Left ventricle myocardium superior (tissue), 1 donor: ENCODE results near the gene PIP5K1A. TPM values are rescaled to one million over a fixed set of nuclear protein-coding genes. Genes with fewer than 3 reads are reported as not detected.
"Not testable (repeated sequence)": the region's sequence is repeated elsewhere in the genome, so short reads cannot be mapped to it uniquely, and the experiment has no call there.

Experiments
- ATAC-seq: fragments of 200-7000 bp; cut with Tn5 transposase; one replicate; pipeline ENCODE4 v1.9.1; 2020; ENCODE audit warnings: mild to moderate bottlenecking, moderate library complexity
- DNase-seq: peaks from one replicate; pipeline ENCODE4 v3.0.0-alpha.2; 2020
- intact Hi-C: fragments of 100-400 bp; cut with micrococcal nuclease; formaldehyde crosslinking; loops from one replicate; pipeline ENCODE4 v1.11.0; 2022
- total RNA-seq: library from RNA; stranded (reverse); fragmentation: NEBNext Ultra II Directional; extraction: Animal tissue kit (Norgen Biotek cat#: 25700); gene quantifications from one replicate; pipeline ENCODE4 v1.2.1, GENCODE V29; 2021
- donor health status: DM: no; HTN: yes; CAD: no; lungs with severe emphysema.

Gene PIP5K1A
- total RNA-seq, 1 donor from 2014 or later: 41.2 TPM

DNA sequence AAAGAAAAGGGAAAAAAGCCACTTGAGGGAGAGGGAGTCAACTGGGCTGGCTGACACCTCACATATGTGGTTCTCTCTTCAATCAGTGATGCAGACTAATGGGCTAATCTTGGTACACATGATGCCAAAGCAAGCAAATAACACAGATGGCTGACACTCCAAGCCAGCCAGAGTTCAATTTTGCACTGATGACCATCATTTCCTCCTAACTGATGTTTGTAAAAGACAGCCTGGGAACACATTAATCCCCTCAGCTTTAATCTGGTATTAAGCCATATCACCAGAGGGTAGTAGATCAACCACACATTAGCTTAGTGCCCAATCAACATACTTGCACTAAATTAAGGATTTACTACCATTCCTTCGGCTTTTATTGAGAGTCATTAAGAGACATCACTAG is 11.1 kb upstream of the PIP5K1A start:
- intact Hi-C loops: no loop called here
- ATAC-seq: no peak
- no peak for DNase-seq

- ATAC-seq, intact Hi-C loops, DNase-seq: not testable (repeated sequence)
Measured at GRCh38 chr1:151188667-151189066, 9.7 kb upstream of the PIP5K1A start.

GRCh38 chr1:151189637-151190445 is 8.5 kb upstream of the PIP5K1A start, which contains the start of gene VPS72:
Gene VPS72, minus strand, starts transcription at chr1:151190197. Its CDS starts 76 bp downstream, at chr1:151190121.
- intact Hi-C loops: loop anchor here (5.0 kb wide), 1 partner anchor 62 kb away; the partner anchor contains the start of gene PSMD4

GRCh38 chr1:151192047-151192446 is 6.3 kb upstream of the PIP5K1A start:
- intact Hi-C loops: loop anchor here (5.0 kb wide), 1 partner anchor 60 kb away; the partner anchor contains the start of gene PSMD4
- DNase-seq (no peak), ATAC-seq (no peak)

More at GRCh38 chr1:151189637-151190445, 8.5 kb upstream of the PIP5K1A start, which contains the start of gene VPS72:
- DNase-seq (peak; percentile 86), ATAC-seq (peak; percentile 97)

GRCh38 chr1:151193304-151193703 is 5.0 kb upstream of the PIP5K1A start:
- ATAC-seq (no peak), DNase-seq (no peak)
- intact Hi-C loops: loop anchor here (5.0 kb wide), 1 partner anchor 59 kb away; the partner anchor contains the start of gene PSMD4

DNA sequence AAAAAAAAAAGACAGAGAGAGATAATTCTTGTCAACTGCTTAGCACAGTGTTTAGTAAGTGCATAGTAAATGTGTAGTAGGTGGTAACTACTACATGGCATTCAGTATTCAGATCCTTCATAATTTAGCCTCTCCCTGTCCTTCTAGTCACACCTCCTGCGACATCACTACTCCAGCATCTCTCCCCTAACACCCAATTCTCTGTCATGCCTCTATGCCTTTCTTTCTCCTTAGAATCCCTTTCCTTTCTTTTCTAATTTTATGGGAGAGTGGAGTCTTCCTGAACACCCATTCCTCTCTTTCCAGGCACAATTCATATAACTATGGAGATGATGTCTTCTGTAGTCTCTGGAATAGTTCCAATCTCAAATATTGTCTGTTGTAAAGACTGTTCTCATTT is 4.5 kb upstream of the PIP5K1A start:
- ATAC-seq (no peak), DNase-seq (no peak)
- intact Hi-C loops: loop anchor here (5.0 kb wide), 1 partner anchor 58 kb away; the partner anchor contains the start of gene PSMD4

- DNase-seq, ATAC-seq: not testable (repeated sequence)
- intact Hi-C loops: loop anchor here (5.0 kb wide), 1 partner anchor 57 kb away; the partner anchor contains the start of gene PSMD4
Measured at GRCh38 chr1:151194894-151195594, 3.3 kb upstream of the PIP5K1A start.

DNA sequence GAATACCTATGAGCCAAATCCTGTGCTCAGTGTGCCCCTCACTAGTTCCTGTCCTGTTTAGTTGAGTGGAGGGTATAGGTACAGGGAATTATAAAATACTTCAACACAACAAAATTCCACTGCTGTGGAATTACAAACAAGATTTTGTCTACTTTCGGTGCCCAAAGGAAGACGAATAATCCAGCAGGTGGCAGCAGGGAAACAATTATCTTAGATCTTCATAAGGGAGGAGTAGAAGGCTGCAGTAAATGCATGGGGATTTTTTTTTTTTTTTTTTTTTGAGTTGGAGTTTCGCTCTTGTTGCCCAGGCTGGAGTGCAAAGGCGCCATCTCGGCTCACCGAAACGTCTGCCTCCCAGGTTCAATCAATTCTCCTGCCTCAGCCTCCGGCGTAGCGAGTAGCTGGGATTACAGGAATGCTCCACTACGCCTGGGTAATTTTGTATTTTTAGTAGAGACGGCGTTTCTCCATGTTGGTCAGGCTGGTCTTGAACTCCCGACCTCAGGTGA is 2.0 kb upstream of the PIP5K1A start:
- ATAC-seq: peak; percentile 34
- DNase-seq: no peak
- intact Hi-C loops: no loop called here

DNA sequence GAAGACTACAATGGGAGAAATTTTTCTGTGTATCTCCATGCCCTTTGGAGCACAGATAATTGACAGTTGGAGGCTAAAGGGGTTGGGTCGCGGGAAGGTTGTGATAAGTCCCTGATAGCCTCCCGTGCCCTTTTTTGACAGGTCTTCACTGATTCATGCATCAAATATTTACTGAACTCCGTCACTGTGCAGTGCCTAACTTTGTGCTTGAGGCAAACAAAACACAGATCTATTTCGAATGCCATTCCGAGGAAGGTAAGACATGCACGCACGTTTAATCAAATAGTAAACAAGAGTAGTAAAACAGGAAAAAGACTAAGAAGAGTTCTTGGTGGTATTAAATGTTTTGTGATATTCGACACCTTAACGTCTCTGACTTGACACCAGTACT is 494 bp upstream of the PIP5K1A start:
- intact Hi-C loops: no loop called here
- ATAC-seq (no peak), DNase-seq (no peak)

GRCh38 chr1:151199873-151200581 is 1.7 kb downstream of the PIP5K1A start:
- no peak for DNase-seq
- intact Hi-C loops: no loop called here
- no peak for ATAC-seq

DNA sequence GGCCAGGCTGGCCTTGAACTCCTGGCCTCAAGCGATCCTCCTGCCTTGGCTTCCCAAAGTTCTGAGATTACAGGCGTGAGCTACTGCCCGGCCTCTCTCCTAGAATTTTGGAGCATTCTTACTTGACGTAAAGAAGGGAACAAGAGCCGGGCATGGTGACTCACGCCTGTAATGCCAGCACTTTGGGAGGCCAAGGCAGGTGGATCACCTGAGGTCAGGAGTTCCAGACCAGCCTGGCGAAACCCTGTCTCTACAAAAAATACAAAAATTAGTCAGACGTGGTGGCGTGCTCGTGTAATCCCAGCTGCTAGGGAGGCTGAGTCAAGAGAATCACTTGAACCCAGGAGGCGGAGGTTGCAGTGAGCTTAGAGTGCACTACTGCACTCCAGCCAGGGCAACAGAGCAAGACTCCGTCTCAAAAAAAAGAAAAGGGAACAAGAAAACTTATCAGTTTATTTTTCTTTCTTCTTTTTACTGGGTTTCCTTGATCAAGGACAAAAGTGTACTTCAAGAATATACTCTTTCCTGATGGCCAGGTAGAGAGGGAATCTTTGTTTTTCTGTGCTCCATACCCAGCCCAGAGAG is 7.1 kb downstream of the PIP5K1A start:
- ATAC-seq, intact Hi-C loops, DNase-seq: not testable (repeated sequence)

GRCh38 chr1:151210830-151211229 is 12.5 kb downstream of the PIP5K1A start:
- no peak for ATAC-seq
- intact Hi-C loops: no loop called here
- DNase-seq: no peak

- DNase-seq: no peak
- intact Hi-C loops: no loop called here
- no peak for ATAC-seq
Measured at GRCh38 chr1:151211972-151212705, 13.8 kb downstream of the PIP5K1A start.

DNA sequence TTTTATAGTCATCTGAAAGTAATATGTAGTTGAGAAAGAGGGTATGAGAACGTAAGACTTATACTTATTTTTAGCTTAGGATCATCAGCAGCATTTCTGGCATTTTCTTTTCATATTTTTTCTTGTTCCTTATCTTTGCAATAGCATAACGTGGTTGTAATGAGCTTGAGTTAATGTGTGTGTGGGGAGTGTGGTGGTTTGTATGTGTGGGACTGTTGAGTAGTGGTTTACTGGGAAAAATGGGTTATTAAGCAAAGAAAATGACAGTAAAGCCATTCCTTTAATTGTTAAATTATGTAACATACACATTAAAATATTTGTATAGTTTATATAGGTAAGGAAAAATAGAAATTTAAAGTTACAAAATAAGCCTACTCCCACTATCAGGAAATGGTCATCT is 15.2 kb downstream of the PIP5K1A start:
- intact Hi-C loops: no loop called here
- ATAC-seq (no peak), DNase-seq (no peak)

- ATAC-seq (no peak), DNase-seq (no peak)
- intact Hi-C loops: no loop called here
Measured at GRCh38 chr1:151221616-151222015, 23.3 kb downstream of the PIP5K1A start.

DNA sequence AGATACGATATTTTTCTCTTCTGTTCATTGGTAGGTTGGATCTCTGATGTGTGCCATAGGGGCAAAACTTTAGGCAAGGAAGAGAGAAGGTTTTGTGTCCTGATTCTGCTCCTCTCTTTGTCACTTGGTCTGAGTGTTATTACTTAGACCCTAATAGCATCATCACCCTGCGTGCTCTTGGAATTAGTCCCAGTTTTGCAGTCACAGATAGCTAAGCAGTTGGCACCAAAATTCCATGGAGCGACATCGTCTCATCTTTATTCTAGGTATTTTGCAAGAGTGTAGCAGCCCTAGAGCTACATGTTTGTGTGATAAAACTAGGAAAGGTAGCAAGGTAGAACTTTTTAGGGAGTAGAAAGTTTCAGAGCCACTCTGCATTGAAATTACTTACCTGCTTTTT is 23.8 kb downstream of the PIP5K1A start:
- ATAC-seq: peak; percentile 75
- intact Hi-C loops: no loop called here
- no peak for DNase-seq

DNA sequence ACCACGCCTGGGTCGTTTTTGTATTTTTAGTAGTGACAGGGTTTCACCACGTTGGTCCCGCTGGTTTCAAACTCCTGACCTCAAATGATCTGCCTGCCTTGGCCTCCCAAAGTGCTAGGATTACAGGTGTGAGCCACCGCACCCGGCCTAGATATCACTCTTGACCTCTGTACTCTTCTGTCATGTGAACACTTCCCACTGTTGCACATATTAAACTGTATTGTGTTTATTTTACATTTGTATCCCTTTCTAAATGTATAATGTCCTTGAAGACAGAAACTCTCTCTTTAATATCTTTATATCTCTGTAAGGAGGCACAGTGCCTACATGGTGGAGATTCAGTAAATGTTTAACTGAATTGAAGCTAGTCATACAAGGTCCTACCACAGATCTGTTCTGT is 36.9 kb downstream of the PIP5K1A start:
- no peak for DNase-seq
- ATAC-seq: no peak
- intact Hi-C loops: no loop called here
